ELR (cell line): ENCODE data around the gene PPP1CB.

Experiments
- DNase-seq: peaks from one replicate; pipeline ENCODE4 v3.0.0-alpha.2; 2015; ENCODE audit warnings: low read depth

The PPP1CB gene

GRCh38 chr2:28745876-28746275 lies 5.8 kb upstream of the PPP1CB start:
- DNase-seq: no peak

DNA sequence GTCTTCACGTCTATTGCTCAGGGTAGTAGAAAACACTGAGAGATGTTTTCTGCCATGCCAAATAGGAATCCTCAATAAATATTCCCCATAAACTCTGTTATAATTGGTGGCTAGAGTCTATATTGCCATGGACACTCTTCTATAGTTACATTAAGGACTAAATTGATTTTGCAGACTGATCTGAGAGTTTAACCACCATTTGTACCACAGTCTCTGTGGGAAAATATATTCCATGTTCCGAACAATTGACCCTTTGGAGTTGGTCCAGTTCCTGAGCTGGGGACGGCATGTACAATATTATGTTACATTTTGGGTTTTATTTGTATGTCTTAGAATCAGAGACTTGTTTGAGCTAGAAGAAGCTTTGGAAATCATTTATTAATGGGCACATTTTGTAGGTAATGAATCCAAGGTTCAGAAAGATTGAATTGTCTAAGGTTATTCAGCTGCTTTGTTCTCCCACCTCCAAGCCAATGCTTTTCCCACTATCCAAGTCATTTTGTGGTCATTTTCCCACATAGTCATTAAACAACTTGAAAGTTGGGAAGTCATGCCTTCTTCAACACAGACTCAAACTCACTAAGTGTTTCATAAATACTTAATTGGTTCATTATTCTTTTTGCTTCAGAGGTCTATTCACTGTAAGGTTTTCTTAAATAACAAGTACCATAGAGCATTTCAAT lies 5.1 kb upstream of the PPP1CB start:
- DNase-seq: no peak

GRCh38 chr2:28747714-28748113 lies 3.9 kb upstream of the PPP1CB start:
- DNase-seq: no peak

DNA sequence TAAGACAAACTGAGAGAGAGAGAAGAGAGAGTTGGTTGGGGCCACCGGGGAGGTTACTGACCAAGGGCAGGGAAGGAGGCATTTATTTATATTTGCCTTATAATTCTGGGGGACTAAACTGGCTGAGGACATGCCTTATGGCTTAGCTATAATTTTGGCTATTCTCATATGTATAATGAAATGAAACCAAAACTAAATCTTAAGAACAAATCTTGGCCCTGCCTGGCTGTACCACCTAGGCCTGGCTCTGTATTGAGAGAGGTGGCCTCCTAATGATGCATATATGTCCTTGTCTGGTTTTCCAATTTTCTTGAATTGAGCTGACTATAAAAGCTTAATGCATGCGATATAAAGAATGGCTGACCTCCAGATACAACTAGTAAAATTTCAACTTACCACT lies 3.5 kb upstream of the PPP1CB start:
- DNase-seq: no peak

GRCh38 chr2:28748941-28749340 lies 2.7 kb upstream of the PPP1CB start:
- no peak for DNase-seq

DNA sequence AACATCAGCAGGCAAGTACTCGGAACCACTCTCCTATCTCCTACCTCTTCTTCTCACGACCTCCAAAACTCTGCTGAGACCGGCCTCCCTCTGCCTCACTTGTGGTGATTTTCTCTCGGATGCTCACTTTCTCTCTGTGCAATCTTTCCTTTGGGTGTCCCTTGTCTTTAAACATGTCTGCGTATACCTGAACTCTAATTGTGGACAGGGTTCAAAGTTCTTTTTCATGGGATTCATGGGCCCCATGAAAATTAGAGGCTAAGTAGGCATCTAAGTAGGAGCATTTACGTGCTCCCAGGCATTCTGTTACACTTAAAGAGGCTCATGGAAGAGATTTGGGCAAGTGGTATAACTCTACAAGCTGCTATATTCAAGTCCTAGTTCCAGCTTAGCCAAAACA lies 2.1 kb upstream of the PPP1CB start:
- DNase-seq: no peak

- peak; percentile 33 for DNase-seq
Measured at GRCh38 chr2:28750316-28751251, 1.0 kb upstream of the PPP1CB start.

GRCh38 chr2:28751956-28752630 lies 463 bp downstream of the PPP1CB start:
- peak; percentile 38 for DNase-seq

- DNase-seq: peak; percentile 19
Measured at GRCh38 chr2:28752631-28753376, 1.2 kb downstream of the PPP1CB start.

- DNase-seq: peak; percentile 5
Measured at GRCh38 chr2:28754321-28754720, 2.7 kb downstream of the PPP1CB start.

- no peak for DNase-seq
Measured at GRCh38 chr2:28755421-28755820, 3.8 kb downstream of the PPP1CB start.

- no peak for DNase-seq
Measured at GRCh38 chr2:28758459-28758858, 6.8 kb downstream of the PPP1CB start.

DNA sequence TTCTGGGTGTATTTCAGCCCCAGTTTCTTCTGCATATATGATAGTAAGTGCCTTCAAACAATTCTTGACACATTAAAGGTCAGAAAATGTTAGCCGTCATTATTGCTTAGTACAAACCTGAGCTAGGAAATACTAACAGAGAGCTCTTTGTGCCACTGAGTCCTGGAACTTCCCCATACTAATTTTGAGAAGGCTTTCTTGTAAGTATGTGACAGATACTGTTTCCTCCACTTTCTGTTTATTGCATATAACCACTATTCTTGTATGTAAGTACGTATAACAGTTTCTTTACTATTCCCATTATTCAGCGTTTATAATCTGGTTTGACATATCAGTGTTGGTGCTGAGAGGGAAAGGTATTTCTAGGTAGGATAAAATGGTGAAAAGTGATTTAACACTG lies 9.8 kb downstream of the PPP1CB start:
- no peak for DNase-seq

GRCh38 chr2:28764909-28765711 lies 13.5 kb downstream of the PPP1CB start:
- DNase-seq: peak; percentile 54

GRCh38 chr2:28766070-28766469 lies 14.4 kb downstream of the PPP1CB start:
- no peak for DNase-seq

DNA sequence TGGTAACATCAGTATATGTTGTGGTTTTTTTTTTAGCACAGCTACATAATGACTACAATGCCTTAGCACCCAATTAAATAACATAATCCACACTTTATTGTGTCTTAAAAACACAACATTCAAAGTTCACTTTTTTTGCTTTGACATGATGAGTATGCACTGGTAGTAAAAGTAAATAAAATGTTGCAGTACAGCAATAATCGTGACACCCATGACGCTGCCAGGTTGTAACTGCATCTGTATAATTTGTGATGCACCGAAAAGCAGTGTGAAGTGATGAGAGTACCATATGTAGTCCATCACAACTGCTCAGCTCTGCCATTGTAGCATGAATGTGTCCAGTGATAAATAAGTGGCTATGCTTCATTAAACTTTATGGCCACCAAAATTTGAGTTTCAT lies 15.7 kb downstream of the PPP1CB start:
- no peak for DNase-seq

DNA sequence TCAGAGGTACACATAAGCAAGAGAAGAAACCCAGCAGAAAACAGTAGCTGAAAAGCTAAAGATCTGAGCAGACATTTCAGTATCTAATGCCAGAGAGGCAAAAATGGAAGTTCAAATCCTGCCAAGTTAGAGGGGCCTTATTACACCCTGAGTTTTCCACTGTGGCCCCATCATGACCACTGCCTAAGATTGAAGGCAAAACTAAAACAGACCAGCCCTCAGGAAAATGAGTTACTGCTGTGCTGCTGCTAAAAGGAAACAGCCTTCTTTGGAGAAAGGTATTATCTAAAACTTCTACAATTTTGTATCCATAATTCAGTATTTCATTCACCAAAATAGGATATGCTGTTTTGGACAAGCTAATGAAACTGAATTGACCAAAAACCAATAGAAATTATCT lies 16.8 kb downstream of the PPP1CB start:
- DNase-seq: no peak

- no peak for DNase-seq
Measured at GRCh38 chr2:28768952-28769351, 17.3 kb downstream of the PPP1CB start.

- no peak for DNase-seq
Measured at GRCh38 chr2:28772351-28772750, 20.7 kb downstream of the PPP1CB start.

GRCh38 chr2:28776471-28776870 lies 24.8 kb downstream of the PPP1CB start:
- DNase-seq: no peak

- no peak for DNase-seq
Measured at GRCh38 chr2:28778392-28778791, 26.8 kb downstream of the PPP1CB start.
